OCI-LY3 (cell line): ENCODE data around the gene PTBP1.

Experiments used
- CTCF ChIP-seq: fragments of 200-600, 300-600 bp; sonication (generic); IDR thresholded peaks from 2 replicates; pipeline ENCODE4 v1.5.1; 2014; ENCODE audit warnings: antibody characterized with exemption, low read length, low read depth
- EZH2phosphoT487 ChIP-seq: fragments of 200-600 bp; shearing (Covaris generic); IDR thresholded peaks from 2 replicates; pipeline ENCODE4 v1.6.1; 2018; ENCODE audit warnings: antibody characterized with exemption, mixed run types, low read depth

- TF ChIP-seq CTCF (no peak), EZH2phosphoT487 (no peak)
Measured at GRCh38 chr19:807627-808422, 10.6 kb downstream of the PTBP1 start.
